HG02610 (cell line): Measurements from ENCODE around the gene TCF23.
"Not testable (repeated sequence)": the region's sequence is repeated elsewhere in the genome, so short reads cannot be mapped to it uniquely, and the experiment has no call there.

Experiments
- ATAC-seq: cut with Tn5 transposase; IDR thresholded peaks from one replicate; pipeline ENCODE4 v1.9.1; 2021; ENCODE audit warnings: mild to moderate bottlenecking, moderate library complexity; ENCODE audit not compliant: unreplicated experiment

Gene TCF23

GRCh38 chr2:27148801-27149439 is at the start of gene TCF23:
TSS of gene TCF23 (plus strand) at chr2:27149004. CDS start at chr2:27149134, 130 bp downstream.
- ATAC-seq, result no peak

- ATAC-seq, result no peak
These were observed 49.4 kb upstream of the TCF23 start for GRCh38 chr2:27099334-27099955.

- ATAC-seq, result no peak
These were observed 48.8 kb upstream of the TCF23 start for GRCh38 chr2:27100036-27100435.

GRCh38 chr2:27102329-27102728 is 46.5 kb upstream of the TCF23 start:
- no peak for ATAC-seq

GRCh38 chr2:27105981-27106380 is 42.8 kb upstream of the TCF23 start:
- ATAC-seq, result no peak

- no peak for ATAC-seq
These were observed 40.6 kb upstream of the TCF23 start for GRCh38 chr2:27108221-27108620.

- no peak for ATAC-seq
These were observed 39.7 kb upstream of the TCF23 start for GRCh38 chr2:27109083-27109482.

GRCh38 chr2:27110603-27111352 is 38.0 kb upstream of the TCF23 start:
- not testable (repeated sequence) for ATAC-seq

- not testable (repeated sequence) for ATAC-seq
These were observed 37.3 kb upstream of the TCF23 start for GRCh38 chr2:27111392-27112078.

GRCh38 chr2:27115519-27115918 is 33.3 kb upstream of the TCF23 start:
- ATAC-seq, result no peak

GRCh38 chr2:27117995-27118524 is 30.7 kb upstream of the TCF23 start:
- no peak for ATAC-seq

- no peak for ATAC-seq
These were observed 30.1 kb upstream of the TCF23 start, which contains the start of gene CGREF1 for GRCh38 chr2:27118525-27119329. TSS of gene CGREF1 (minus strand) at chr2:27119128. CDS start at chr2:27104366, 14,762 bp downstream.

GRCh38 chr2:27119330-27119670 is 29.5 kb upstream of the TCF23 start:
- ATAC-seq, result not testable (repeated sequence)

GRCh38 chr2:27121906-27122305 is 26.9 kb upstream of the TCF23 start:
- ATAC-seq, result no peak

GRCh38 chr2:27122791-27123190 is 26.0 kb upstream of the TCF23 start:
- ATAC-seq, result no peak

- ATAC-seq, result peak; percentile 66
These were observed 25.3 kb upstream of the TCF23 start, which contains the start of gene ABHD1 for GRCh38 chr2:27123302-27124150. TSS of gene ABHD1 (plus strand) at chr2:27123815. CDS start at chr2:27123949, 134 bp downstream.

- no peak for ATAC-seq
These were observed 23.7 kb upstream of the TCF23 start for GRCh38 chr2:27125104-27125503.

- ATAC-seq, result no peak
These were observed 22.5 kb upstream of the TCF23 start for GRCh38 chr2:27126252-27126710.
